Left colon (tissue), 2 donors: ENCODE results near the gene INAFM1. TPM values are rescaled to one million over a fixed set of nuclear protein-coding genes. Genes with fewer than 3 reads are reported as not detected.
"Not testable (repeated sequence)": the region's sequence is repeated elsewhere in the genome, so short reads cannot be mapped to it uniquely, and the experiment has no call there.

Source experiments
- ATAC-seq: fragments of 200-7000 bp; cut with Tn5 transposase; one replicate; pipeline ENCODE4 v1.9.1; 2020; ENCODE audit warnings: mild to moderate bottlenecking, moderate library complexity
- DNase-seq, 2 donors: peaks; one replicate each; pipeline ENCODE4 v3.0.0-alpha.2; 2020
- intact Hi-C, 2 donors: fragments of 100-400 bp; cut with DNase I in 1 of 2; cut with micrococcal nuclease in 1 of 2; formaldehyde crosslinking; loops; one replicate each; pipeline versions ENCODE4 v1.11.2 to v1.14.0; 2022; cut with DNase I, micrococcal nuclease
- total RNA-seq, 2 donors: library from RNA; stranded (reverse); fragmentation: NEBNext Ultra II Directional; extraction: Animal tissue kit (Norgen Biotek cat#: 25700); gene quantifications; one replicate each; pipeline ENCODE4 v1.2.1, GENCODE V29; 2021
- donor health status: DM: no; HTN: no; CAD: no.
- donor health status: DM: yes; HTN: yes; CAD: no.

Gene INAFM1
- total RNA-seq, 2 donors from 2014 or later, result 13.9 to 14.1 TPM

GRCh38 chr19:47239610-47240296 lies 34.9 kb upstream of the INAFM1 start:
- ATAC-seq (no peak), DNase-seq (peak; percentile 53 to 69)
- intact Hi-C loops, result loop anchor here in 1 of 2 donors (10.0 kb wide), 1 partner anchor 95 kb away; no protein-coding TSS in a partner anchor

GRCh38 chr19:47240556-47240955 lies 34.1 kb upstream of the INAFM1 start:
- ATAC-seq, result no peak
- intact Hi-C loops, result loop anchor here in 1 of 2 donors (10.0 kb wide), 1 partner anchor 96 kb away; no protein-coding TSS in a partner anchor
- no peak for DNase-seq

- intact Hi-C loops, result loop anchor here in 1 of 2 donors (10.0 kb wide), 1 partner anchor 96 kb away; no protein-coding TSS in a partner anchor
- ATAC-seq (peak; percentile 64), DNase-seq (peak; percentile 83 to 90)
Measured at GRCh38 chr19:47240996-47241918, 33.4 kb upstream of the INAFM1 start.

GRCh38 chr19:47241919-47242577 lies 32.6 kb upstream of the INAFM1 start:
- no peak for DNase-seq
- no peak for ATAC-seq
- intact Hi-C loops, result loop anchor here in 1 of 2 donors (10.0 kb wide), 1 partner anchor 97 kb away; no protein-coding TSS in a partner anchor

- intact Hi-C loops, result loop anchor here in 1 of 2 donors (10.0 kb wide), 1 partner anchor 99 kb away; no protein-coding TSS in a partner anchor
- ATAC-seq (no peak), DNase-seq (no peak)
Measured at GRCh38 chr19:47243364-47243775, 31.3 kb upstream of the INAFM1 start.

- DNase-seq, result peak; percentile 89 to 93
- ATAC-seq, result peak; percentile 88
- intact Hi-C loops, result loop anchor here in 1 of 2 donors (10.0 kb wide), 1 partner anchor 99 kb away; no protein-coding TSS in a partner anchor
Measured at GRCh38 chr19:47243776-47244547, 30.7 kb upstream of the INAFM1 start.

GRCh38 chr19:47247308-47247990 lies 27.2 kb upstream of the INAFM1 start:
- intact Hi-C loops, result loop anchor here (5.0 to 10.0 kb wide), 3 partner anchors 40 to 103 kb away; no protein-coding TSS in a partner anchor
- peak in 1 of 2 donors; percentile 83 for DNase-seq
- no peak for ATAC-seq

- DNase-seq, ATAC-seq, intact Hi-C loops: not testable (repeated sequence)
Measured at GRCh38 chr19:47253016-47253415, 21.7 kb upstream of the INAFM1 start.

GRCh38 chr19:47253467-47253881 lies 21.2 kb upstream of the INAFM1 start:
- DNase-seq, result no peak
- ATAC-seq, result no peak
- intact Hi-C loops, result no loop called here

- no peak for ATAC-seq
- intact Hi-C loops, result no loop called here
- DNase-seq, result no peak
Measured at GRCh38 chr19:47253970-47254369, 20.7 kb upstream of the INAFM1 start.

GRCh38 chr19:47255879-47256692 lies 18.6 kb upstream of the INAFM1 start, which contains the start of gene CCDC9:
Gene CCDC9 (plus strand): TSS chr19:47256525. CDS start chr19:47258401, 1,876 bp downstream.
- ATAC-seq (peak; percentile 54), DNase-seq (peak; percentile 96 to 97)
- intact Hi-C loops, result no loop called here

GRCh38 chr19:47256693-47257410 lies 17.8 kb upstream of the INAFM1 start:
- DNase-seq, result peak; percentile 100
- intact Hi-C loops, result no loop called here
- peak; percentile 74 for ATAC-seq

GRCh38 chr19:47257411-47258169 lies 17.1 kb upstream of the INAFM1 start:
- intact Hi-C loops, result no loop called here
- peak; percentile 26 for ATAC-seq
- peak in 1 of 2 donors; percentile 49 for DNase-seq

GRCh38 chr19:47258434-47258833 lies 16.3 kb upstream of the INAFM1 start:
- intact Hi-C loops, result no loop called here
- ATAC-seq (no peak), DNase-seq (no peak)

GRCh38 chr19:47258895-47259555 lies 15.7 kb upstream of the INAFM1 start:
- intact Hi-C loops, result no loop called here
- DNase-seq, result no peak
- ATAC-seq, result no peak
